Suprapubic skin (tissue), 4 donors: Measurements from ENCODE around the gene SON. TPM values are rescaled to one million over a fixed set of nuclear protein-coding genes. Genes with fewer than 3 reads are reported as not detected.

ENCODE experiments used
- DNase-seq, 2 donors: peaks; one replicate each; pipeline ENCODE4 v3.0.0-alpha.2; 2019; ENCODE audit warnings: low spot score in 2 of 2
- H3K27ac ChIP-seq: fragments of 200-600 bp; sonication (generic); one replicate; pipeline ENCODE4 v1.5.1; 2019
- H3K27me3 ChIP-seq: fragments of 200-600 bp; sonication (generic); one replicate; pipeline ENCODE4 v1.5.1; 2019
- H3K36me3 ChIP-seq: fragments of 200-600 bp; sonication (generic); one replicate; pipeline ENCODE4 v1.5.1; 2019
- H3K4me1 ChIP-seq: fragments of 200-600 bp; sonication (generic); one replicate; pipeline ENCODE4 v1.5.1; 2019
- H3K4me3 ChIP-seq: fragments of 200-600 bp; sonication (generic); one replicate; pipeline ENCODE4 v1.5.1; 2019; ENCODE audit warnings: mild to moderate bottlenecking
- H3K9me3 ChIP-seq: fragments of 200-600 bp; sonication (generic); one replicate; pipeline ENCODE4 v1.5.1; 2019
- CTCF ChIP-seq, 2 donors: fragments of 200-600 bp in 1 of 2; fragments of 450-650 bp in 1 of 2; sonication (generic) in 1 of 2; IDR thresholded peaks; one replicate each; pipeline ENCODE4 v1.5.1; 2016 to 2019; ENCODE audit warnings: antibody characterized with exemption in 2 of 2, mild to moderate bottlenecking in 1 of 2, moderate library complexity in 1 of 2
- EP300 ChIP-seq: sonication (generic); formaldehyde crosslinking; IDR thresholded peaks from one replicate; pipeline ENCODE4 v1.6.1; 2017; ENCODE audit warnings: antibody characterized with exemption
- POLR2A ChIP-seq, 2 donors: fragments of 450-650 bp; IDR thresholded peaks; one replicate each; pipeline ENCODE4 v1.6.1; 2017; ENCODE audit warnings: antibody characterized with exemption in 2 of 2, mild to moderate bottlenecking in 2 of 2, moderate library complexity in 2 of 2
- POLR2AphosphoS5 ChIP-seq, 3 donors: sonication (generic); formaldehyde crosslinking; IDR thresholded peaks; one replicate each; pipeline ENCODE4 v1.6.1; 2017; ENCODE audit warnings: antibody characterized with exemption in 3 of 3
- WGBS: methylation state at CpG from one replicate; pipeline ENCODE4 v1.1.5; 2018; 5-methylcytosine and 5-hydroxymethylcytosine counted together
- total RNA-seq, 4 donors: library from RNA; depleted of rRNA; stranded (reverse); fragments of >200 nt; gene quantifications; one replicate each; pipeline ENCODE4 v1.1.0, GENCODE V29; 2016

Gene SON
- total RNA-seq, 4 donors from 2014 or later = 217 to 417 (median 313) TPM

GRCh38 chr21:33540711-33541104, 2.1 kb upstream of the SON start:
- peaks cover 33% of the 10 kb centered on the region for H3K4me1 ChIP-seq
- H3K27ac ChIP-seq = peak overlapping the region; percentile 100
- peaks cover 35% of the 10 kb centered on the region for H3K36me3 ChIP-seq
- WGBS = 67% methylated on average over 3 of the region's 3 CpGs
- peak overlapping the region; percentile 78 for H3K4me3 ChIP-seq
- H3K9me3 ChIP-seq = no peaks in the 10 kb centered on the region
- no peak for DNase-seq
- H3K27me3 ChIP-seq = no peaks in the 10 kb centered on the region
- TF ChIP-seq POLR2AphosphoS5 (IDR thresholded peaks at IDR 0.05) = no peak
- no peak for TF ChIP-seq POLR2A (IDR thresholded peaks at IDR 0.05)
- TF ChIP-seq CTCF (IDR thresholded peaks at IDR 0.05) = no peak

- Histone ChIP-seq H3K27ac (peak overlapping the region; percentile 100), H3K36me3 (peaks cover 30% of the 10 kb centered on the region), H3K4me3 (peak overlapping the region; percentile 78), H3K9me3 (no peaks in the 10 kb centered on the region), H3K27me3 (no peaks in the 10 kb centered on the region), H3K4me1 (peaks cover 38% of the 10 kb centered on the region)
- 60% methylated on average over 19 of the region's 19 CpGs for WGBS
- DNase-seq = no peak
- TF ChIP-seq POLR2A (IDR thresholded peaks at IDR 0.05) (no peak), EP300 (no peak), CTCF (IDR thresholded peaks at IDR 0.05) (no peak), POLR2AphosphoS5 (IDR thresholded peaks at IDR 0.05) (no peak)
Observed at GRCh38 chr21:33541105-33541711, 1.6 kb upstream of the SON start.

- under 1% methylated on average over 20 of the region's 56 CpGs for WGBS
- TF ChIP-seq EP300 (no peak), POLR2A (IDR thresholded peaks at IDR 0.05) (peak; percentile 44 to 88), POLR2AphosphoS5 (IDR thresholded peaks at IDR 0.05) (peak; percentile 61 to 81 (median 65)), CTCF (IDR thresholded peaks at IDR 0.05) (no peak)
- Histone ChIP-seq H3K4me1 (peaks cover 40% of the 10 kb centered on the region), H3K36me3 (peaks cover 24% of the 10 kb centered on the region), H3K4me3 (peak within 1 kb of the TSS; percentile 78), H3K27ac (peak within 1 kb of the TSS; percentile 100), H3K27me3 (no peaks in the 10 kb centered on the region), H3K9me3 (no peaks in the 10 kb centered on the region)
- DNase-seq = peak; percentile 91 to 92
Observed at GRCh38 chr21:33541756-33542639, 840 bp upstream of the SON start, which contains the start of gene GART. GART (minus strand) TSS chr21:33542117; CDS start chr21:33539315, 2,802 bp downstream.

GRCh38 chr21:33543505-33544129, 779 bp downstream of the SON start:
- peak; percentile 84 to 88 for DNase-seq
- Histone ChIP-seq H3K4me3 (peak overlapping the region; percentile 78), H3K36me3 (peaks cover 25% of the 10 kb centered on the region), H3K27ac (peak overlapping the region; percentile 100), H3K27me3 (no peaks in the 10 kb centered on the region), H3K4me1 (peaks cover 46% of the 10 kb centered on the region), H3K9me3 (no peaks in the 10 kb centered on the region)
- TF ChIP-seq CTCF (IDR thresholded peaks at IDR 0.05) (no peak), POLR2AphosphoS5 (IDR thresholded peaks at IDR 0.05) (no peak), POLR2A (IDR thresholded peaks at IDR 0.05) (no peak), EP300 (no peak)
- under 1% methylated on average over 26 of the region's 26 CpGs for WGBS
